Measurements from ENCODE around the gene TSPAN9.

DNA sequence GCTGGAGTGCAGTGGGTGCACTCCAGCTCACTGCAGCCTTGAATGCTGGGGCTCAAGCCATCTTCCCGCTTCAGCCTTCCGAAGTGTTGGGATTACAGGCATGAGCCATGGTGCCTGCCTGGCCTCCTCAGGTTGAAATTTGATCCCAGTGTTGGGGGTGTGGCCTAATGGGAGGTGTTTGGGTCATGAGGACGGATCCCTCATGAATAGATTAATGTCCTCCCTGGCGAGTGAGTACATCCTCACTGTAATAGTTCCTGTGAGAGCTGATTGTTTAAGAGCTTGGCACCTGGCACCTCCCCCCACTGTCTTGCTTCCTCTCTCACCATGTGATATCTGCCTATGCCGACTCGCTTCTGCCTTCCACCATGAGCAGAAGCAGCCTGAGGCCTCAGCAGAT lies 84.7 kb downstream of the TSPAN9 start:
- TF ChIP-seq, protein P1, sequence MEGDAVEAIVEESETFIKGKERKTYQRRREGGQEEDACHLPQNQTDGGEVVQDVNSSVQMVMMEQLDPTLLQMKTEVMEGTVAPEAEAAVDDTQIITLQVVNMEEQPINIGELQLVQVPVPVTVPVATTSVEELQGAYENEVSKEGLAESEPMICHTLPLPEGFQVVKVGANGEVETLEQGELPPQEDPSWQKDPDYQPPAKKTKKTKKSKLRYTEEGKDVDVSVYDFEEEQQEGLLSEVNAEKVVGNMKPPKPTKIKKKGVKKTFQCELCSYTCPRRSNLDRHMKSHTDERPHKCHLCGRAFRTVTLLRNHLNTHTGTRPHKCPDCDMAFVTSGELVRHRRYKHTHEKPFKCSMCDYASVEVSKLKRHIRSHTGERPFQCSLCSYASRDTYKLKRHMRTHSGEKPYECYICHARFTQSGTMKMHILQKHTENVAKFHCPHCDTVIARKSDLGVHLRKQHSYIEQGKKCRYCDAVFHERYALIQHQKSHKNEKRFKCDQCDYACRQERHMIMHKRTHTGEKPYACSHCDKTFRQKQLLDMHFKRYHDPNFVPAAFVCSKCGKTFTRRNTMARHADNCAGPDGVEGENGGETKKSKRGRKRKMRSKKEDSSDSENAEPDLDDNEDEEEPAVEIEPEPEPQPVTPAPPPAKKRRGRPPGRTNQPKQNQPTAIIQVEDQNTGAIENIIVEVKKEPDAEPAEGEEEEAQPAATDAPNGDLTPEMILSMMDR (IDR thresholded peaks at IDR 0.05): no peak
- no peak for TF ChIP-seq POLR2A (IDR thresholded peaks at IDR 0.05)

All from testis (tissue), 2 donors.